HG02763 (cell line): ENCODE data around the gene DHRS3.

Experiments used
- ATAC-seq: cut with Tn5 transposase; IDR thresholded peaks from one replicate; pipeline ENCODE4 v1.9.1; 2021; ENCODE audit warnings: mild to moderate bottlenecking, moderate library complexity; ENCODE audit not compliant: unreplicated experiment

Gene DHRS3

DNA sequence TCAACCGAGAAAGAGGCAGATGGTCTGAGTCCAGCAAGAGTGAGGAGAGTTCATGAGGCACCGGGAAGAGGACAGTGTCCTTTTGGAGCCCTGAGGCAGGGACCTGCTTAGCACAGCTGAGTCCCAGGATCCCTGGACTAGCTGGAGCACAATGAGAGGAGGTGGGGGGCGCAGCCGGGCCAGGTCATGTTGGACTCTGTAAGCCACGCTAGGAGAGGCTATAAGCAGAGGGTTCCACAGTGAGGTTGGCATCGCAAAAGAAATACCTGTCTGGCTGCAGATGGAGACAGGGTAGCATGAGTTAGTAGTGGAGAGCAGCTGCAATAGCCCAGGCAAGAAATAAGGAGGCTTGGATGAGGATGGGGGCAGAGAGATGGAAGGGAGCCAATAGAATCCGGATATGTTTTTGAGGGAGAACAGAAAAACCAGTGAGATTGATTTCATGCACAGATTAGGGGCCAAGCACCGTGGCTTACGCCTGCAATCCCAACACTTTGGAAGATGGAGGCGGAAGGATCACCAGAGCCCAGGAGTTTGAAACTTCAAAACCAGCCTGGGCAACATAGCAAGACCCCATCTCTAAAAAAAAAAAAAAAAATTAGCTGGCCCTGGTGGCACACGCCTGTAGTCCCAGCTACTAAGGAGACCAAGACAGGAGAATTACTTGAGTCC lies 98.2 kb downstream of the DHRS3 start:
- ATAC-seq: no peak

DNA sequence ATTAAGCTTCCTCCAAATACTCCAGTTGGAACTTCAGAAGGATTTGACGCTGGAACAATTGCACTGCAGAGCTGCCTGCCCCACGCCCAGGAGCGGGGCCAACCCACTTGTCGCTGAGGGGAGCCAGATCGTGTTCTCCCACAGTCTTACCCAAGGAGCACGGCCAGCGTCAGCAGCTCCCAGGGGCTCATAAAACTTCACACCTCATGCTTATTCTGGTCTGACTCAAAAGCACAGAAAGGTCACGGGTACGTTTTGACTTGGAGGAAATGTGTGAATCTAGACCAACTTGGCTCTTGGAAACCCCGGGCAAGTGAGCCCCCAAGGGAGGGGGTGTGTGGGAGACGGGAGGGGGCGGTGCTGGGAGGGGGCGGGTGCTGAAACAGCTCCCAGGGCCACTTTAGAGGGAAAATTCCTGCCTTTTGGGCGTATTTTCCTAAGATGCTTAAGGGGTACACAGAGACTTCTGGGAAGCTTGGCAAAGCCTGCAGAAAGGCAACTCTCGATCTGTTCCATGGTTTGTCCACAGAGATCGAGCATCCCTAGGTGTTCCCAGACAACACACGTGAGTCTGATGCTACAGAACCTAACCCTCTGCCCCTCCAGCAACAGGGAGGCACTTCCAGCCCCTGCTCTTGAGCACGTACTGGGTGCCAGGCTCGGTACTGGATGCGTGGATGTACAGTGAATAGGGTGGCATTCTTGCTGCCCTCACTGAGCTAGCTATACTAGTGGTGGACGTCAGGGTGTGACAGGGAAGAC lies 98.9 kb downstream of the DHRS3 start:
- ATAC-seq: no peak
